Measurements from ENCODE around the gene ULK4. TPM values are rescaled to one million over a fixed set of nuclear protein-coding genes. Genes with fewer than 3 reads are reported as not detected.

The ULK4 gene
- total and polyA plus RNA-seq, 2 of the 4 experiments (the other 2 are of a cell fraction), result 2.7 to 5.0 TPM

GRCh38 chr3:41740374-41740886 is 221.5 kb downstream of the ULK4 start:
- POLR2A ChIA-PET (ENCODE audit: unreplicated experiment), result no interaction called here
- no peak overlapping the region for H4K91ac ChIP-seq (ENCODE audit: insufficient read depth, low read depth, low read length)

More at GRCh38 chr3:41740374-41740886, 221.5 kb downstream of the ULK4 start:
- no peak overlapping the region for H3K23ac ChIP-seq (ENCODE audit: low read depth, low read length)
- ATAC-seq (ENCODE audit: low read depth) (no peak), DNase-seq (no peak)
- no peak overlapping the region for H3K18ac ChIP-seq (ENCODE audit: low read depth, low read length)
- BruUV-seq (replicated peaks), result no TSS peak
- H3K9me1 ChIP-seq (ENCODE audit: insufficient read depth, low read length), result no peaks in the 10 kb centered on the region
- no CpG with 5 or more reads among the region's 3 CpGs for WGBS, 2 experiments (ENCODE audit: extremely low coverage in 2 of 2, insufficient read length in 1 of 2)
- no peak overlapping the region for H2BK20ac ChIP-seq (ENCODE audit: low read depth, low read length)
- TF ChIP-seq MAZ (IDR thresholded peaks at IDR 0.05; ENCODE audit: borderline replicate concordance, low read depth, low read length) (no peak), MAFK (IDR thresholded peaks at IDR 0.05; ENCODE audit: low read depth, low read length) (no peak), RFX5 (IDR thresholded peaks at IDR 0.05; ENCODE audit: low read depth, low read length) (no peak), CEBPB (IDR thresholded peaks at IDR 0.05; ENCODE audit: low read depth, low read length) (no peak), POLR2A (IDR thresholded peaks at IDR 0.05; ENCODE audit: low read depth, low read length) (no peak), RAD21 (IDR thresholded peaks at IDR 0.05; ENCODE audit: low read length) (no peak), NFE2L2 (IDR thresholded peaks at IDR 0.05; ENCODE audit: low read depth, low read length) (no peak), MXI1 (IDR thresholded peaks at IDR 0.05; ENCODE audit: borderline replicate concordance, low read depth, low read length) (no peak), ELK1 (IDR thresholded peaks at IDR 0.05; ENCODE audit: borderline replicate concordance, low read depth, low read length) (no peak), BHLHE40 (IDR thresholded peaks at IDR 0.05; ENCODE audit: low read depth, low read length) (no peak), CHD1 (IDR thresholded peaks at IDR 0.05; ENCODE audit: low read depth, low read length) (no peak), SMC3 (IDR thresholded peaks at IDR 0.05; ENCODE audit: low read depth, low read length) (no peak), RCOR1 (IDR thresholded peaks at IDR 0.05; ENCODE audit: insufficient replicate concordance, low read length) (no peak), USF2 (IDR thresholded peaks at IDR 0.05; ENCODE audit: low read depth, low read length) (no peak), CTCF (conservative IDR thresholded peaks at IDR 0.05; ENCODE audit: low read depth, low read length) (no peak), FOS (IDR thresholded peaks at IDR 0.05; ENCODE audit: low read depth, low read length) (no peak)
- no peaks in the 10 kb centered on the region for H3K36me3 ChIP-seq (ENCODE audit: control insufficient read depth, insufficient read depth, low read length)
- H3K4me3 ChIP-seq (ENCODE audit: insufficient read depth, low read depth, low read length), result no peak overlapping the region
- no peaks in the 10 kb centered on the region for H3K79me1 ChIP-seq (ENCODE audit: low read depth in 1 of 2, low read length in 2 of 2)
- no peaks in the 10 kb centered on the region for H3K27me3 ChIP-seq (ENCODE audit: control insufficient read depth, insufficient read depth, low read length)
- no peak overlapping the region for H2AK5ac ChIP-seq (ENCODE audit: low read depth, low read length)
- H3K14ac ChIP-seq (replicated peaks; ENCODE audit: low read depth, low read length), result no peak overlapping the region
- H3K4me1 ChIP-seq (ENCODE audit: control insufficient read depth, insufficient read depth, low read length), result no peaks in the 10 kb centered on the region
- H3K27ac ChIP-seq (ENCODE audit: insufficient read depth, low read length), result no peak overlapping the region
- no peak overlapping the region for H3K56ac ChIP-seq (ENCODE audit: extremely low read depth, insufficient read depth, low read length)
- no peak overlapping the region for H3K4ac ChIP-seq (ENCODE audit: low read depth, low read length)
- H2BK120ac ChIP-seq (ENCODE audit: low read depth, low read length), result no peak overlapping the region
- H2AK9ac ChIP-seq (replicated peaks; ENCODE audit: low read depth, low read length, poor library complexity), result no peak overlapping the region
- no peak overlapping the region for H2AFZ ChIP-seq (replicated peaks; ENCODE audit: low read length, poor library complexity)
- dilution Hi-C loops (cut with HindIII; ENCODE audit: low sequenced_read_pairs, unreplicated experiment) (no loop called here), in situ Hi-C loops (cut with MboI; ENCODE audit: low sequenced_read_pairs) (no loop called here), intact Hi-C loops (cut with micrococcal nuclease) (no loop called here)
- no peak overlapping the region for H3K9ac ChIP-seq (ENCODE audit: low read depth, low read length)
- no peak overlapping the region for H4K5ac ChIP-seq (ENCODE audit: low read depth, low read length)
- H2BK15ac ChIP-seq (ENCODE audit: low read depth, low read length), result no peak overlapping the region
- CTCF ChIA-PET, result interaction anchor here (0.5 kb wide), 1 partner anchor 377 kb away, joined by 3 read pairs; no protein-coding TSS in a partner anchor
- H3K9me3 ChIP-seq (ENCODE audit: control insufficient read depth, insufficient read depth, low read length), result no peaks in the 10 kb centered on the region
- H4K20me1 ChIP-seq (ENCODE audit: insufficient read depth, low read length), result no peaks in the 10 kb centered on the region
- H3K4me2 ChIP-seq (ENCODE audit: low read depth, low read length), result no peak overlapping the region
- H4K8ac ChIP-seq (ENCODE audit: low read depth in 2 of 2, low read length in 2 of 2), result no peak overlapping the region
- H2BK5ac ChIP-seq (ENCODE audit: low read depth, low read length, poor library complexity, severe bottlenecking), result no peak overlapping the region
